ENCODE data around the gene NOG. TPM values are rescaled to one million over a fixed set of nuclear protein-coding genes. Genes with fewer than 3 reads are reported as not detected.

NOG gene
- total and polyA plus RNA-seq, 2 donors (not counting 3 experiments of a cell fraction or from before 2014, with no cell fraction given), result 0.63 to 2.3 TPM

DNA sequence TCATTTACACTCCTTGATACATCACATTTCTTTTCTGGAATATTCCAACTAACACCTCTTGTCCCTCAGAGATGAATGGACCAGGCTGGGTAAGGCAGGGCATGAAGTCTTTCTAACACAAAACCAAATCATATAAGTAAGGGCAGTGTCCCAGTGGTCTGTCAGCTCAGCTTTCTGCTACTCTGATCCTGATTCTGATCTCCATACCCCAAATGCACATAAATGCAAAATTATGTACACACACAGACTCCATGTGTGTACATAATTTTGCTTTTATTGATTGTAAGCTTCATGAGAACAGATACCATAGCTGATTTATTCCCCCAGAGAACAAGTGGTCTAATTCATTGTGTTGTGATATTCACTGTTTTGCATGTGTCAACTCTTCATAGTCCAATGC is 47.9 kb downstream of the NOG start:
- Histone ChIP-seq H3K9ac (replicated peaks; ENCODE audit: extremely low read depth, insufficient read depth, low read length) (no peak overlapping the region), H3K9me1 (replicated peaks; ENCODE audit: control insufficient read depth, extremely low read depth, insufficient read depth, low read length) (no peaks in the 10 kb centered on the region), H4K20me1 (replicated peaks; ENCODE audit: control insufficient read depth, extremely low read depth, insufficient read depth, low read length) (no peaks in the 10 kb centered on the region), H2AFZ (ENCODE audit: low read depth, low read length) (no peak overlapping the region), H3K36me3 (ENCODE audit: control insufficient read depth in 2 of 2, extremely low read depth in 1 of 2, insufficient read depth in 2 of 2, low read length in 2 of 2) (no peaks in the 10 kb centered on the region), H3K4me2 (ENCODE audit: insufficient read depth, low read length) (no peak overlapping the region), H3K4me3 (replicated peaks in 1 of 3; ENCODE audit: insufficient read depth in 1 of 3, low read depth in 1 of 3, low read length in 3 of 3) (no peak overlapping the region), H3K4me1 (ENCODE audit: control insufficient read depth, extremely low read depth, insufficient read depth, low read length) (no peaks in the 10 kb centered on the region), H3K27ac (ENCODE audit: insufficient read depth, low read depth, low read length) (no peak overlapping the region), H3K9me3 (replicated peaks; ENCODE audit: control insufficient read depth, insufficient read depth, low read length) (no peaks in the 10 kb centered on the region), H3K79me2 (ENCODE audit: control insufficient read depth, insufficient read depth, low read length) (no peaks in the 10 kb centered on the region), H3K27me3 (ENCODE audit: control insufficient read depth in 2 of 2, insufficient read depth in 2 of 2, low read length in 2 of 2) (no peaks in the 10 kb centered on the region)
- intact Hi-C loops (cut with micrococcal nuclease) (no loop called here), dilution Hi-C loops (cut with MboI; ENCODE audit: extremely low pct_ligation_motif_present, low sequenced_read_pairs) (no loop called here)
- DNase-seq (ENCODE audit: low read depth, low spot score), result no peak
- no TSS peak for BruUV-seq (replicated peaks)
- FAIRE-seq, result no peak
- TF ChIP-seq EZH2 (IDR thresholded peaks at IDR 0.05; ENCODE audit: borderline replicate concordance, low read depth, low read length, severe bottlenecking), result no peak
- no peak for TF ChIP-seq FOS (IDR thresholded peaks at IDR 0.05; ENCODE audit: borderline replicate concordance, insufficient read depth, low read length)
- TF ChIP-seq POLR2A (IDR thresholded peaks at IDR 0.05; ENCODE audit: low read depth, low read length), result no peak
- TF ChIP-seq, protein P1, sequence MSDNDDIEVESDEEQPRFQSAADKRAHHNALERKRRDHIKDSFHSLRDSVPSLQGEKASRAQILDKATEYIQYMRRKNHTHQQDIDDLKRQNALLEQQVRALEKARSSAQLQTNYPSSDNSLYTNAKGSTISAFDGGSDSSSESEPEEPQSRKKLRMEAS (IDR thresholded peaks at IDR 0.05; ENCODE audit: insufficient read depth, insufficient read length), result no peak
- TF ChIP-seq, protein P2, sequence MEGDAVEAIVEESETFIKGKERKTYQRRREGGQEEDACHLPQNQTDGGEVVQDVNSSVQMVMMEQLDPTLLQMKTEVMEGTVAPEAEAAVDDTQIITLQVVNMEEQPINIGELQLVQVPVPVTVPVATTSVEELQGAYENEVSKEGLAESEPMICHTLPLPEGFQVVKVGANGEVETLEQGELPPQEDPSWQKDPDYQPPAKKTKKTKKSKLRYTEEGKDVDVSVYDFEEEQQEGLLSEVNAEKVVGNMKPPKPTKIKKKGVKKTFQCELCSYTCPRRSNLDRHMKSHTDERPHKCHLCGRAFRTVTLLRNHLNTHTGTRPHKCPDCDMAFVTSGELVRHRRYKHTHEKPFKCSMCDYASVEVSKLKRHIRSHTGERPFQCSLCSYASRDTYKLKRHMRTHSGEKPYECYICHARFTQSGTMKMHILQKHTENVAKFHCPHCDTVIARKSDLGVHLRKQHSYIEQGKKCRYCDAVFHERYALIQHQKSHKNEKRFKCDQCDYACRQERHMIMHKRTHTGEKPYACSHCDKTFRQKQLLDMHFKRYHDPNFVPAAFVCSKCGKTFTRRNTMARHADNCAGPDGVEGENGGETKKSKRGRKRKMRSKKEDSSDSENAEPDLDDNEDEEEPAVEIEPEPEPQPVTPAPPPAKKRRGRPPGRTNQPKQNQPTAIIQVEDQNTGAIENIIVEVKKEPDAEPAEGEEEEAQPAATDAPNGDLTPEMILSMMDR (IDR thresholded peaks at IDR 0.05; ENCODE audit: extremely low read depth in 1 of 2, insufficient read depth in 1 of 2, low read depth in 1 of 2, low read length in 2 of 2), result no peak
- TF ChIP-seq MYC (IDR thresholded peaks at IDR 0.05; ENCODE audit: low read depth, low read length), result no peak
- no peak for TF ChIP-seq POLR2AphosphoS5 (IDR thresholded peaks at IDR 0.05; ENCODE audit: insufficient read depth, low read depth, low read length)
- TF ChIP-seq GATA2 (IDR thresholded peaks at IDR 0.05; ENCODE audit: insufficient read depth, insufficient read length, low read depth, low read length), result no peak
- no peak for TF ChIP-seq JUN (IDR thresholded peaks at IDR 0.05; ENCODE audit: borderline replicate concordance, insufficient read depth, insufficient read length, low read depth)
- CTCF ChIA-PET, result interaction anchor here (2.0 kb wide), 1 partner anchor 74 kb away, joined by 6 read pairs; no protein-coding TSS in a partner anchor
- POLR2A ChIA-PET, result no interaction called here

Measured in endothelial cell of umbilical vein (primary cell).